GM18505 (cell line): ENCODE measurements around the gene ARHGAP4.

ENCODE experiments used
- ATAC-seq: cut with Tn5 transposase; IDR thresholded peaks from one replicate; pipeline ENCODE4 v1.9.1; 2021; ENCODE audit not compliant: unreplicated experiment
- POLR2A ChIP-seq: IDR thresholded peaks from 4 replicates; pipeline ENCODE4 v1.6.1; 2011; ENCODE audit warnings: borderline replicate concordance; ENCODE audit not compliant: insufficient read depth, insufficient read length; ENCODE audit errors: extremely low read depth

The ARHGAP4 gene

GRCh38 chrX:153885968-153886903 lies 39.8 kb downstream of the ARHGAP4 start, which contains the start of gene L1CAM:
Gene L1CAM (minus strand): TSS chrX:153886173. CDS start chrX:153875836, 10,337 bp downstream.
- TF ChIP-seq POLR2A, result no peak
- no peak for ATAC-seq

- ATAC-seq, result no peak
- TF ChIP-seq POLR2A, result no peak
Measured at GRCh38 chrX:153885208-153885787, 40.8 kb downstream of the ARHGAP4 start.

- no peak for TF ChIP-seq POLR2A
- ATAC-seq, result no peak
Measured at GRCh38 chrX:153884590-153884989, 41.5 kb downstream of the ARHGAP4 start.

- ATAC-seq, result no peak
- TF ChIP-seq POLR2A, result no peak
Measured at GRCh38 chrX:153884136-153884535, 41.9 kb downstream of the ARHGAP4 start.

GRCh38 chrX:153883163-153883843 lies 42.8 kb downstream of the ARHGAP4 start:
- ATAC-seq, result no peak

GRCh38 chrX:153882557-153882956 lies 43.5 kb downstream of the ARHGAP4 start:
- ATAC-seq, result no peak
- TF ChIP-seq POLR2A, result no peak

More at GRCh38 chrX:153883163-153883843, 42.8 kb downstream of the ARHGAP4 start:
- no peak for TF ChIP-seq POLR2A

GRCh38 chrX:153882086-153882498 lies 44.0 kb downstream of the ARHGAP4 start:
- ATAC-seq, result no peak
- TF ChIP-seq POLR2A, result no peak

GRCh38 chrX:153881281-153881680 lies 44.8 kb downstream of the ARHGAP4 start:
- no peak for ATAC-seq
- no peak for TF ChIP-seq POLR2A

- no peak for ATAC-seq
- TF ChIP-seq POLR2A, result no peak
Measured at GRCh38 chrX:153880440-153880815, 45.6 kb downstream of the ARHGAP4 start.

GRCh38 chrX:153879741-153880439 lies 46.2 kb downstream of the ARHGAP4 start:
- TF ChIP-seq POLR2A, result no peak

GRCh38 chrX:153878969-153879653 lies 47.0 kb downstream of the ARHGAP4 start:
- TF ChIP-seq POLR2A, result no peak
- ATAC-seq, result no peak

More at GRCh38 chrX:153879741-153880439, 46.2 kb downstream of the ARHGAP4 start:
- no peak for ATAC-seq

GRCh38 chrX:153878345-153878744 lies 47.7 kb downstream of the ARHGAP4 start:
- no peak for ATAC-seq
- TF ChIP-seq POLR2A, result no peak
